ENCODE measurements around the gene STPG1.

The STPG1 gene

GRCh38 chr1:24337455-24337854 lies 76.1 kb downstream of the STPG1 start:
- DNase-seq: no peak

- no peak for DNase-seq
These were observed 77.5 kb downstream of the STPG1 start for GRCh38 chr1:24336075-24336474.

- no peak for DNase-seq
These were observed 81.5 kb downstream of the STPG1 start for GRCh38 chr1:24331961-24332673.

GRCh38 chr1:24329797-24330543 lies 83.6 kb downstream of the STPG1 start:
- DNase-seq: no peak

GRCh38 chr1:24329331-24329730 lies 84.3 kb downstream of the STPG1 start:
- DNase-seq: no peak

GRCh38 chr1:24327891-24328290 lies 85.7 kb downstream of the STPG1 start:
- DNase-seq: no peak

- no peak for DNase-seq
These were observed 86.1 kb downstream of the STPG1 start for GRCh38 chr1:24327486-24327885.

- DNase-seq: no peak
These were observed 87.8 kb downstream of the STPG1 start for GRCh38 chr1:24325587-24326449.

GRCh38 chr1:24324903-24325302 lies 88.7 kb downstream of the STPG1 start:
- DNase-seq: no peak

- no peak for DNase-seq
These were observed 90.3 kb downstream of the STPG1 start for GRCh38 chr1:24323281-24323680.

- no peak for DNase-seq
These were observed 91.0 kb downstream of the STPG1 start for GRCh38 chr1:24322470-24323177.

- peak; percentile 17 for DNase-seq
These were observed 91.7 kb downstream of the STPG1 start for GRCh38 chr1:24321697-24322469.

- no peak for DNase-seq
These were observed 92.5 kb downstream of the STPG1 start for GRCh38 chr1:24321126-24321525.

- no peak for DNase-seq
These were observed 93.6 kb downstream of the STPG1 start for GRCh38 chr1:24319962-24320361.

GRCh38 chr1:24319312-24319863 lies 94.2 kb downstream of the STPG1 start, which contains the start of gene GRHL3:
TSS of gene GRHL3 (plus strand) at chr1:24319357. CDS start at chr1:24319552, 195 bp downstream.
- no peak for DNase-seq

GRCh38 chr1:24318615-24319311 lies 94.8 kb downstream of the STPG1 start:
- DNase-seq: no peak

GRCh38 chr1:24317956-24318614 lies 95.5 kb downstream of the STPG1 start:
- no peak for DNase-seq

- no peak for DNase-seq
These were observed 96.5 kb downstream of the STPG1 start for GRCh38 chr1:24317081-24317480.

- DNase-seq: no peak
These were observed 96.9 kb downstream of the STPG1 start for GRCh38 chr1:24316645-24317044.

GRCh38 chr1:24315391-24315790 lies 98.2 kb downstream of the STPG1 start:
- DNase-seq: no peak

Data from GF-D8 (cell line).